Endothelial cell (in vitro differentiated cells): ENCODE data around the gene DMAC1. TPM values are rescaled to one million over a fixed set of nuclear protein-coding genes. Genes with fewer than 3 reads are reported as not detected.

ENCODE experiments used
- DNase-seq: peaks from one replicate; pipeline ENCODE4 v3.0.0; 2021; ENCODE audit warnings: low spot score
- H3K27ac Mint-ChIP-seq: one replicate; pipeline ENCODE4 v1.8.0; 2021; ENCODE audit warnings: mixed read lengths, inconsistent platforms; ENCODE audit not compliant: unreplicated experiment
- H3K27me3 Mint-ChIP-seq: one replicate; pipeline ENCODE4 v1.8.0; 2021; ENCODE audit warnings: mild to moderate bottlenecking, moderate library complexity, mixed read lengths, inconsistent platforms; ENCODE audit not compliant: unreplicated experiment
- H3K36me3 Mint-ChIP-seq: one replicate; pipeline ENCODE4 v1.8.0; 2021; ENCODE audit warnings: mild to moderate bottlenecking, low read depth, mixed read lengths, inconsistent platforms; ENCODE audit not compliant: unreplicated experiment
- H3K4me1 Mint-ChIP-seq: one replicate; pipeline ENCODE4 v1.8.0; 2021; ENCODE audit warnings: mild to moderate bottlenecking, mixed read lengths, inconsistent platforms; ENCODE audit not compliant: unreplicated experiment
- H3K4me3 Mint-ChIP-seq: one replicate; pipeline ENCODE4 v1.8.0; 2021; ENCODE audit warnings: mild to moderate bottlenecking, mixed read lengths, inconsistent platforms; ENCODE audit not compliant: unreplicated experiment
- H3K9me3 Mint-ChIP-seq: one replicate; pipeline ENCODE4 v1.8.0; 2021; ENCODE audit warnings: mixed read lengths, inconsistent platforms; ENCODE audit not compliant: unreplicated experiment
- CTCF ChIP-seq: fragments of 200-600 bp; sonication (generic); IDR thresholded peaks from one replicate; pipeline ENCODE4 v1.5.0; 2021; ENCODE audit warnings: antibody characterized with exemption; ENCODE audit not compliant: unreplicated experiment
- total RNA-seq: library from RNA; stranded (reverse); fragmentation: NEBNext Ultra II Directional; extraction: Animal tissue kit (Norgen Biotek cat#: 25700); gene quantifications from one replicate; pipeline ENCODE4 v1.2.1, GENCODE V29; 2021; ENCODE audit not compliant: unreplicated experiment

The DMAC1 gene
- total RNA-seq, 1 donor from 2014 or later: 48.4 TPM

- Mint-ChIP-seq H3K36me3 (peaks cover 9% of the 10 kb centered on the region), H3K4me1 (no peaks in the 10 kb centered on the region), H3K27ac (no peak overlapping the region), H3K27me3 (peaks cover 2% of the 10 kb centered on the region), H3K9me3 (no peaks in the 10 kb centered on the region), H3K4me3 (no peak overlapping the region)
- no peak for TF ChIP-seq CTCF
- DNase-seq: no peak
These were observed 10.8 kb downstream of the DMAC1 start for GRCh38 chr9:7788772-7789171.

- Mint-ChIP-seq H3K4me3 (no peak overlapping the region), H3K9me3 (no peaks in the 10 kb centered on the region), H3K4me1 (peaks cover 5% of the 10 kb centered on the region), H3K27ac (no peak overlapping the region), H3K27me3 (peaks cover 2% of the 10 kb centered on the region), H3K36me3 (peaks cover 9% of the 10 kb centered on the region)
- no peak for DNase-seq
- no peak for TF ChIP-seq CTCF
These were observed 13.8 kb downstream of the DMAC1 start for GRCh38 chr9:7785813-7786212.

GRCh38 chr9:7784472-7784871 lies 15.1 kb downstream of the DMAC1 start:
- H3K36me3 Mint-ChIP-seq: peaks cover 9% of the 10 kb centered on the region
- no peak for TF ChIP-seq CTCF
- no peak for DNase-seq
- H3K4me3 Mint-ChIP-seq: no peak overlapping the region
- H3K4me1 Mint-ChIP-seq: peaks cover 5% of the 10 kb centered on the region
- H3K9me3 Mint-ChIP-seq: no peaks in the 10 kb centered on the region
- H3K27me3 Mint-ChIP-seq: peaks cover 2% of the 10 kb centered on the region
- no peak overlapping the region for H3K27ac Mint-ChIP-seq

GRCh38 chr9:7783635-7784063 lies 15.9 kb downstream of the DMAC1 start:
- Mint-ChIP-seq H3K4me3 (no peak overlapping the region), H3K4me1 (peaks cover 5% of the 10 kb centered on the region), H3K36me3 (peaks cover 9% of the 10 kb centered on the region), H3K27ac (no peak overlapping the region), H3K27me3 (peaks cover 2% of the 10 kb centered on the region), H3K9me3 (no peaks in the 10 kb centered on the region)
- TF ChIP-seq CTCF: no peak
- DNase-seq: no peak

GRCh38 chr9:7782400-7783120 lies 17.0 kb downstream of the DMAC1 start:
- Mint-ChIP-seq H3K27me3 (peaks cover 2% of the 10 kb centered on the region), H3K4me3 (no peak overlapping the region), H3K9me3 (no peaks in the 10 kb centered on the region), H3K27ac (no peak overlapping the region), H3K36me3 (peaks cover 2% of the 10 kb centered on the region), H3K4me1 (peaks cover 5% of the 10 kb centered on the region)
- no peak for DNase-seq
- no peak for TF ChIP-seq CTCF
